Stimulated activated CD4-positive, alpha-beta T cell treated with anti-CD3 and anti-CD28 coated beads, Interleukin-15, amount 100 ng/mL, for 1 hour (primary cell): ENCODE results near the gene FRMD4A.
"Not testable (repeated sequence)": the region's sequence is repeated elsewhere in the genome, so short reads cannot be mapped to it uniquely, and the experiment has no call there.

Experiments
- DNase-seq, 2 donors: peaks; one replicate each; pipeline ENCODE4 v3.0.0-alpha.2; 2020; ENCODE audit warnings: low read depth in 1 of 2, low spot score in 1 of 2

FRMD4A gene

GRCh38 chr10:13771992-13772391 lies 558.7 kb downstream of the FRMD4A start:
- no peak for DNase-seq

GRCh38 chr10:13770760-13771493 lies 559.8 kb downstream of the FRMD4A start:
- no peak for DNase-seq

- no peak for DNase-seq
These were observed 560.8 kb downstream of the FRMD4A start for GRCh38 chr10:13769946-13770345.

DNA sequence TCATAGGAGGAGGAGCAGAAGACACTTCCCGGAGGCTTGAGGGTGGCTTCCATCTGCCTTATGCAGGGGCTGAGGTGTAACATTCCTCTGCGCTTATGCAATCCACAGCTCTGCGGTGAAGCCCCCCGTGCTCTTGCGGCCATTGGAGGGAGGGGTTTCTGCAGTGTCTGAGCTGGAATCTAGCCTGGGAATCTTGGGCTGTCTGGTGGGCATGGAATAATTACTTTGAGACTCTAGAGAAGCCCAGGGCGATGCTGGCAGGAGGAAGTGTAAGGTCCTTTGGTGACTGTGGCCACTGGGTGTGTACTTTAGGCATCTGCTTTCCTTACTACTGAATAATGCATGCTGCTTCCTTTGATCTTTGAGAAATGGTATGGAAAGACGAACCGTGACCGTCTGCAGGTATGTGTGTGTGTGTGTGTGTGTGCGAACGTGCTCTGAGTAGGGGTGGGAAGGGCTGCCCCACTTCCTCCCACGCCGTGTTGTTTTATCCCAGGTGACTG lies 563.0 kb downstream of the FRMD4A start:
- no peak for DNase-seq

- not testable (repeated sequence) for DNase-seq
These were observed 563.6 kb downstream of the FRMD4A start for GRCh38 chr10:13767148-13767547.

GRCh38 chr10:13765641-13766341 lies 564.9 kb downstream of the FRMD4A start:
- DNase-seq: no peak

- DNase-seq: no peak
These were observed 569.1 kb downstream of the FRMD4A start for GRCh38 chr10:13761490-13762091.

- no peak for DNase-seq
These were observed 571.6 kb downstream of the FRMD4A start for GRCh38 chr10:13759168-13759567.

DNA sequence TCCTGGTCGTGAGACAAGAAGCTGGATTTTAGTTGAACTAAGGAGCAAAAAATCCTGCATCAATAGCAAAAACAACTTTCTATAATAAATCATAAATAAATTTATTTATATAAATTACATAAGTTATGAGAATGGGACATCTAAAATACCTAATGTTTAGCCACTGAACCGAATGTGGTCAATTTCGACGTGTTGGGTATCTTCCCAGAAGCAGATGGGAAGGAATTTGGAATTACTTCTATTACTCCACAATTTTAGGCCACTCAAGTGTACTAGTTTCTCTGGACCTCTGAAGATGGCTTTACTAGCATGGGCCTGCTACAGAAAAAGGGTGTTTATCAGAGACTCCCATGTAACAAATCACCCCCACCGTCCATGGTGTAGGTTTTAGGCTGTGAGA lies 572.0 kb downstream of the FRMD4A start:
- no peak for DNase-seq

- no peak for DNase-seq
These were observed 572.4 kb downstream of the FRMD4A start for GRCh38 chr10:13758312-13758711.

GRCh38 chr10:13754277-13754676 lies 576.4 kb downstream of the FRMD4A start:
- DNase-seq: no peak

GRCh38 chr10:13751191-13751764 lies 579.4 kb downstream of the FRMD4A start:
- DNase-seq: no peak

- no peak for DNase-seq
These were observed 580.2 kb downstream of the FRMD4A start for GRCh38 chr10:13750299-13751190.

DNA sequence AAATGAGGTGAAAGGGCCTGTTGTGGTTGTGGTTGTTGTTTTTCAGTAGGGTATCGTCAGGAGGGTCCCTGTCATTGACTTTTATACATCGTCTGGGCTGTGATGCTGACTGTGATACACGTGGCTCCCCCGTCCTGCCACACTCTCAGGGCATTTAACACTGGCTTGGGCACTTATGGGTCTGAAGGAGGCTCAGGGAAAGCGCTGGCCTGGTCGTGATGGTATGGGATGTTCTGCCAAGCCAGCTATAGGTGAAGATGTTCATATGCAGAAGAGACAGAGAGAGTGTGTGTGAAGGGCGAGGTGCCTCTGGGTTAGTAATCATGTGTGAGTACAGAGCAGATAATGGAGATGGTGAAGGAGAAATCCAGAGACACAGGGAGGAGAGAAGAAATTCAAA lies 585.5 kb downstream of the FRMD4A start:
- DNase-seq: no peak

DNA sequence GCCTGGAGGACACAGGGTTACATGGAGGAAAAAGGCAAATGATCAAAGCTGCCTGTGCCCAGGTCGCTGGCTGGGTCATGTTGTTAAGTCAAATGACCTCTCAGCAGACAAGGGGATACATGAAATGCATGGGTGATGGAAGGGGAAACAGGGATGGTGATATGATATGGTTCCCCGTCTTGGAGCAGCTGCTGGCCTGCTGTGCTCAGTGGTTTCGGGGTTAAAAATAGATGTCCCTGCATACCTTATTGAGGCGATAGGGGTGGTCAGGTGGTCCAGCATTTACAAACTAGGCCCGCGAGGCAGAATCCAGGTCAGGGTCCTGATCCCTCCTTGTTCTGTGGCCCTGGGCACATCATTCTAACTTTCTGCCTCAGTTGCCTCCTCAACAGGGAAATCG lies 586.8 kb downstream of the FRMD4A start:
- DNase-seq: no peak

- DNase-seq: no peak
These were observed 587.5 kb downstream of the FRMD4A start for GRCh38 chr10:13743101-13743693.

DNA sequence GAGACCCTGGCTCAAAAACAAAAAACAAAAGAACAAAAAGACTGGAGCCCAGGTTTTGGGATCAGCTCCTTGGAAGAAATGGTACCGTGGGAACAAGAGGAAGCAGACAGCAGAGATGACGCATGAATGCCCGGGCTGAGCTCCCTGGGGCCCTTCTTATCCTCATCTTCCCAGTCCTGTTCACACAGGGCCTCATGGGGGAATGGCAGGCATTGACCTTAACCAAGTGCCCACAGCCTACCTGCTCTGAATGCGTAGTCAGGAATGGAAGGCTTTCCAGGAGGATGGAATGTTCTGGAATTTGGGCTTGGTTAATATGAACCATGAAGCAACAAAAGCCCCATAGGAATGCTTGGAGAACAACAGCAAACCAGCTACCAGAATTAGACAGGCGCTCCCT lies 589.3 kb downstream of the FRMD4A start:
- DNase-seq: no peak

- DNase-seq: no peak
These were observed 590.3 kb downstream of the FRMD4A start for GRCh38 chr10:13740461-13740860.

- DNase-seq: no peak
These were observed 591.5 kb downstream of the FRMD4A start for GRCh38 chr10:13739183-13739582.

DNA sequence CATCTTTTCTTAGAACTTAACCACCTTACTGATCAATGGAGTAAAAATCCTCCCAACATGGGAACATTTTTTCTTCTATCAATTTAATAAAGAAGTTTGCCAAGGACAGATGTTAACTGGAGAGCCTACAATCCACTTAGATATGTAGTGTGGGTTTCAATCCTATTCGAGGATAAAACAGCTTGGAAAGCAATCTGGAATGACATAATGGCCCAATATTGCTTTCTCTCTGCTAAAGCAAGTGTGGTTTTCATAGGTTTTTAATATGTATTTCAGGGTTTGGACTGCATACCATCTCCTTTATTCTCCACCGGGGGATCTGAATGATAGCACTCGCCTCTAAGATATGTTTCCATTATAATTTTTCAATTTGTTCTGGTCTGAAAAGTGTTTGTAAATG lies 594.2 kb downstream of the FRMD4A start:
- DNase-seq: no peak
